SK-N-SH treated with all-trans-retinoic acid at 6 μM for 48 hours (cell line): ENCODE results near the gene AUH.

Experiments
- ARNTL ChIP-seq: fragments of 450-650 bp; formaldehyde crosslinking; IDR thresholded peaks from 2 replicates; pipeline ENCODE4 v1.5.0; 2020; ENCODE audit warnings: low read depth, mild to moderate bottlenecking, moderate library complexity, borderline replicate concordance
- ESRRG ChIP-seq: fragments of 250-450 bp; sonication (Bioruptor Pico); IDR thresholded peaks from 2 replicates; pipeline ENCODE4 v1.6.1; 2021; ENCODE audit warnings: mild to moderate bottlenecking
- OSR1 ChIP-seq: fragments of 250-450 bp; sonication (Bioruptor Pico); IDR thresholded peaks from 2 replicates; pipeline ENCODE4 v1.8.0; 2022; ENCODE audit warnings: moderate library complexity, mild to moderate bottlenecking, inconsistent platforms
- PPARA ChIP-seq: fragments of 250-450 bp; sonication (Bioruptor Pico); IDR thresholded peaks from 2 replicates; pipeline ENCODE4 v1.5.0; 2020; ENCODE audit warnings: mild to moderate bottlenecking, borderline replicate concordance
- ZNF70 ChIP-seq: fragments of 450-650 bp; formaldehyde crosslinking; IDR thresholded peaks from 2 replicates; pipeline ENCODE4 v1.5.0; 2020; ENCODE audit warnings: mild to moderate bottlenecking, moderate library complexity
- TF ChIP-seq, protein P1 (sequence below): fragments of 250-450 bp; sonication (Bioruptor Pico); IDR thresholded peaks from 2 replicates; pipeline ENCODE4 v1.8.0; 2021; ENCODE audit warnings: low read depth, mild to moderate bottlenecking, moderate library complexity, borderline replicate concordance
- TF ChIP-seq, protein P2 (sequence below): fragments of 250-450 bp; sonication (Bioruptor Pico); IDR thresholded peaks from 2 replicates; pipeline ENCODE4 v1.5.0; 2020; ENCODE audit warnings: mild to moderate bottlenecking, moderate library complexity
- TF ChIP-seq, protein P3 (sequence below): fragments of 250-450 bp; sonication (Bioruptor Pico); IDR thresholded peaks from 2 replicates; pipeline ENCODE4 v1.5.1; 2020; ENCODE audit warnings: low read depth, mild to moderate bottlenecking, moderate library complexity
- TF ChIP-seq, protein P4 (sequence below): fragments of 250-450 bp; sonication (Bioruptor Pico); IDR thresholded peaks from 2 replicates; pipeline ENCODE4 v1.8.0; 2020; ENCODE audit warnings: mild to moderate bottlenecking, moderate library complexity, borderline replicate concordance

DNA sequence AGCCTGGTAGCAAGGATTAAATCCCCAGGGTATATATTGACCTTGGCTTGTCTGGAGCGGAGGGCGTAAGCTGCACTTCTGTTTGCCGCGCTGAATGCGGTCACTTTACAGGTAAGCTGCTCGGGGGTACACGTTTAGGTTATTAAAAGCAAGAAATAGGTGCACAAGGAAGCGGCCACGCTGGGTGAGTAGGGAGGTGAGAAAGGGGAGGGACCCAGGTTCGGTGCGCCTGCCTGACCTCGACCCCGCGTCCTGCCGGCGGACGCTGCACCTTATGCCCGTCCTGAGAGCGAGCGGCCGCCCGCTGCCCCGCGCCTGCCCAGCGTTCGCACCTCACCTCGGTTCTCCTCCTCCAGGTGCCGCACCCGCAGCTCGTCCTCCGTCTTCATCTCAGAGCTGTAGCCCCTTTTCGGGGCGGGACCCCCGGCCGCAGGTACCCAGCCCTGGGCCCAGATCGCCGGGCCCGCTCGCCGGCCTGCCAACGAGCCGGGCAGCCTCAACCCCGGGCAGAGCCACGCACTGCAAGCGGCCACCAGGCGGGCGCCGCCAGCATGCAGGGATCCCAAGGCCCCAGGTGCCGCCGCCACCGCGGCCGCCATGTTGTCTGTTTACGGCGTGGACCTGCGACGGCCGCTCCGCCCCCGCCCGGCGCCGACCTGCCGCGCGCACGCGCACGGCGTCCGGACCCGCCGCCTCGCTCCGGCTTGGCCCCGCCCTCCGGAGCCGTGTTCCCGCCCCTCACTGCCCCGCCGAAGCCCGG is at the start of gene AUH:
- TF ChIP-seq, protein P1, sequence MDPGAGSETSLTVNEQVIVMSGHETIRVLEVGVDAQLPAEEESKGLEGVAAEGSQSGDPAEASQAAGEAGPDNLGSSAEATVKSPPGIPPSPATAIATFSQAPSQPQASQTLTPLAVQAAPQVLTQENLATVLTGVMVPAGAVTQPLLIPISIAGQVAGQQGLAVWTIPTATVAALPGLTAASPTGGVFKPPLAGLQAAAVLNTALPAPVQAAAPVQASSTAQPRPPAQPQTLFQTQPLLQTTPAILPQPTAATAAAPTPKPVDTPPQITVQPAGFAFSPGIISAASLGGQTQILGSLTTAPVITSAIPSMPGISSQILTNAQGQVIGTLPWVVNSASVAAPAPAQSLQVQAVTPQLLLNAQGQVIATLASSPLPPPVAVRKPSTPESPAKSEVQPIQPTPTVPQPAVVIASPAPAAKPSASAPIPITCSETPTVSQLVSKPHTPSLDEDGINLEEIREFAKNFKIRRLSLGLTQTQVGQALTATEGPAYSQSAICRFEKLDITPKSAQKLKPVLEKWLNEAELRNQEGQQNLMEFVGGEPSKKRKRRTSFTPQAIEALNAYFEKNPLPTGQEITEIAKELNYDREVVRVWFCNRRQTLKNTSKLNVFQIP (CRISPR knock-in tag) = no peak
- TF ChIP-seq, protein P2, sequence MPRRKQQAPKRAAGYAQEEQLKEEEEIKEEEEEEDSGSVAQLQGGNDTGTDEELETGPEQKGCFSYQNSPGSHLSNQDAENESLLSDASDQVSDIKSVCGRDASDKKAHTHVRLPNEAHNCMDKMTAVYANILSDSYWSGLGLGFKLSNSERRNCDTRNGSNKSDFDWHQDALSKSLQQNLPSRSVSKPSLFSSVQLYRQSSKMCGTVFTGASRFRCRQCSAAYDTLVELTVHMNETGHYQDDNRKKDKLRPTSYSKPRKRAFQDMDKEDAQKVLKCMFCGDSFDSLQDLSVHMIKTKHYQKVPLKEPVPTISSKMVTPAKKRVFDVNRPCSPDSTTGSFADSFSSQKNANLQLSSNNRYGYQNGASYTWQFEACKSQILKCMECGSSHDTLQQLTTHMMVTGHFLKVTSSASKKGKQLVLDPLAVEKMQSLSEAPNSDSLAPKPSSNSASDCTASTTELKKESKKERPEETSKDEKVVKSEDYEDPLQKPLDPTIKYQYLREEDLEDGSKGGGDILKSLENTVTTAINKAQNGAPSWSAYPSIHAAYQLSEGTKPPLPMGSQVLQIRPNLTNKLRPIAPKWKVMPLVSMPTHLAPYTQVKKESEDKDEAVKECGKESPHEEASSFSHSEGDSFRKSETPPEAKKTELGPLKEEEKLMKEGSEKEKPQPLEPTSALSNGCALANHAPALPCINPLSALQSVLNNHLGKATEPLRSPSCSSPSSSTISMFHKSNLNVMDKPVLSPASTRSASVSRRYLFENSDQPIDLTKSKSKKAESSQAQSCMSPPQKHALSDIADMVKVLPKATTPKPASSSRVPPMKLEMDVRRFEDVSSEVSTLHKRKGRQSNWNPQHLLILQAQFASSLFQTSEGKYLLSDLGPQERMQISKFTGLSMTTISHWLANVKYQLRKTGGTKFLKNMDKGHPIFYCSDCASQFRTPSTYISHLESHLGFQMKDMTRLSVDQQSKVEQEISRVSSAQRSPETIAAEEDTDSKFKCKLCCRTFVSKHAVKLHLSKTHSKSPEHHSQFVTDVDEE (CRISPR knock-in tag) = 0 out of 2 replicates have a peak, but pooled peaks have one; percentile 12
- TF ChIP-seq ZNF70 (CRISPR knock-in tag) = no peak
- TF ChIP-seq, protein P3, sequence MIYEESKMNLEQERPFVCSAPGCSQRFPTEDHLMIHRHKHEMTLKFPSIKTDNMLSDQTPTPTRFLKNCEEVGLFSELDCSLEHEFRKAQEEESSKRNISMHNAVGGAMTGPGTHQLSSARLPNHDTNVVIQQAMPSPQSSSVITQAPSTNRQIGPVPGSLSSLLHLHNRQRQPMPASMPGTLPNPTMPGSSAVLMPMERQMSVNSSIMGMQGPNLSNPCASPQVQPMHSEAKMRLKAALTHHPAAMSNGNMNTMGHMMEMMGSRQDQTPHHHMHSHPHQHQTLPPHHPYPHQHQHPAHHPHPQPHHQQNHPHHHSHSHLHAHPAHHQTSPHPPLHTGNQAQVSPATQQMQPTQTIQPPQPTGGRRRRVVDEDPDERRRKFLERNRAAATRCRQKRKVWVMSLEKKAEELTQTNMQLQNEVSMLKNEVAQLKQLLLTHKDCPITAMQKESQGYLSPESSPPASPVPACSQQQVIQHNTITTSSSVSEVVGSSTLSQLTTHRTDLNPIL (CRISPR knock-in tag) = no peak
- TF ChIP-seq PPARA (CRISPR knock-in tag) = no peak
- TF ChIP-seq, protein P4, sequence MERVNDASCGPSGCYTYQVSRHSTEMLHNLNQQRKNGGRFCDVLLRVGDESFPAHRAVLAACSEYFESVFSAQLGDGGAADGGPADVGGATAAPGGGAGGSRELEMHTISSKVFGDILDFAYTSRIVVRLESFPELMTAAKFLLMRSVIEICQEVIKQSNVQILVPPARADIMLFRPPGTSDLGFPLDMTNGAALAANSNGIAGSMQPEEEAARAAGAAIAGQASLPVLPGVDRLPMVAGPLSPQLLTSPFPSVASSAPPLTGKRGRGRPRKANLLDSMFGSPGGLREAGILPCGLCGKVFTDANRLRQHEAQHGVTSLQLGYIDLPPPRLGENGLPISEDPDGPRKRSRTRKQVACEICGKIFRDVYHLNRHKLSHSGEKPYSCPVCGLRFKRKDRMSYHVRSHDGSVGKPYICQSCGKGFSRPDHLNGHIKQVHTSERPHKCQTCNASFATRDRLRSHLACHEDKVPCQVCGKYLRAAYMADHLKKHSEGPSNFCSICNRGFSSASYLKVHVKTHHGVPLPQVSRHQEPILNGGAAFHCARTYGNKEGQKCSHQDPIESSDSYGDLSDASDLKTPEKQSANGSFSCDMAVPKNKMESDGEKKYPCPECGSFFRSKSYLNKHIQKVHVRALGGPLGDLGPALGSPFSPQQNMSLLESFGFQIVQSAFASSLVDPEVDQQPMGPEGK (CRISPR knock-in tag) = no peak
- no peak for TF ChIP-seq ARNTL (CRISPR knock-in tag)
- TF ChIP-seq ESRRG (CRISPR knock-in tag) = no peak
- TF ChIP-seq OSR1 (CRISPR knock-in tag) = no peak
